ENCODE data around the gene ETAA1.

Gene ETAA1

GRCh38 chr2:67397143-67397986, at the start of gene ETAA1:
Gene ETAA1 (plus strand): TSS chr2:67397333. CDS start chr2:67397449, 116 bp downstream.
- peak; percentile 85 to 92 for DNase-seq (ENCODE audit: low read depth in 1 of 2, low spot score in 1 of 2)

- no peak for DNase-seq (ENCODE audit: low read depth in 1 of 2, low spot score in 1 of 2)
Observed at GRCh38 chr2:67366832-67367412, 30.2 kb upstream of the ETAA1 start.

DNA sequence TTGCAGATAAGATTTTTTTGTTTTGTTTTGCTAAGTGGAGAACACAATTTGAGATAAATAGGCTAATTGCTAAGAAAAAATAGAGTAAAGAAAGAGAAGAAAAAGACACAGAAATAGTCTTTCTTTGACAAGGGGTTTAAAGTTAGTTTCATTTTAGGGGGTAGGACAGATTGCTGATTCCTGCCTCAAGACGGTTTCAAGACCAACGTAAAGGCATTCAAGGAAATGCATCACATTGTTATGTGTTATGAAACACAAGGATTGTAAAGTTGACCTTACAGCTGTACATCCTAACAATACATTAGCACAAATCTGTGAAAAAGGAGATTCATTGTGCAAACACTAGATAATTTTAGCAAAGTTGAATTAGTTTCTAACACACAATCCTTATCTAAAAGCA, 22.7 kb upstream of the ETAA1 start:
- no peak for DNase-seq (ENCODE audit: low read depth in 1 of 2, low spot score in 1 of 2)

- no peak for DNase-seq (ENCODE audit: low read depth in 1 of 2, low spot score in 1 of 2)
Observed at GRCh38 chr2:67374949-67375348, 22.2 kb upstream of the ETAA1 start.

DNA sequence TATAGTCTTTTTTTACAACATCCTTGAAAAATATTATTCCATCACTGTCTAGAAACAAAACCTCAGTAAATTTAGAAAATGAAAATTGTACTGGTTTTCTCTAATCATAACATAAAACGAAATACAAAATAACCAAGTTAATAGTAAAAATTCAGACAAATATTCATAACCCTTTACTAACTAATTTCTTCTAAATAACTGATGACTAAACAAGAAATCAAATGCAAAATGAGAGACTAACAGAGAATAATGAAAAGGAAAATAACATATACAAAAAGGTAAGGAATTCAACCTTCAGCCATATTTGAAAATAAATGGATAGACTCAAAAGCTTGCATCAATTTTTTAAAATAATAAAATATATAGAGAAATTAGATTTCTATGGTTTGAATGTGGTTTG, 18.6 kb upstream of the ETAA1 start:
- DNase-seq (ENCODE audit: low read depth in 1 of 2, low spot score in 1 of 2): no peak

GRCh38 chr2:67379048-67379447, 18.1 kb upstream of the ETAA1 start:
- DNase-seq (ENCODE audit: low read depth in 1 of 2, low spot score in 1 of 2): no peak

DNA sequence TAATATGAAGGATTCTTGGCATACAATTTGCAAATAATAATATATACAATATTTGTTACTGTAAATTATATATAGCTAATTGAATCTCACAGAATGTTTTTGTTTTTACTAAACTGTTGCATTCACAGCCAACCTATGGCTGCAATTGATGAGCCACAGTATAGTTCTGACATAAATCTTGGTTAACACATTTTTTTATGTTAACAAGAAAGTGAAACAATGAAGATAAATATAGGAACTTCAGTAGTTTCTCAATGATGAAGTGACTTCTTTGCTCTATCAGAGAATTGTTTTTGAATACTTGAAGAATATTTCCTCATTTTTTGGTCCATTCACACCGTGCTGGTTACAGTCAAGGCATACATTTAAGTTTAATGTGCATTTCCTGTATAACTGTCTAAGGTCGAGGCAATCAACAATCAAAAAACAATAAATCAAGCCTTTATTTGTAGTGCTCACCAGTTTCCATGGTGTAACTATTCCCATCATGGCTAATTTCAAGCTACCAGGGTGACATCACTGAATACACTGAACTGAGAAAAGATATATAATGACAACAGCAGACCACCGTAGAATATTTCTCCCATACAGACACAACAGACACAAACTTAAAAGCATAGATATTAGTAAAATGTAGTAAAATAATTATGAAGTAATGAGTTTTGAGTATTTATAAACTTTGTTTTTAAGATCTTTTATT, 12.9 kb upstream of the ETAA1 start:
- no peak for DNase-seq (ENCODE audit: low read depth in 1 of 2, low spot score in 1 of 2)

GRCh38 chr2:67388680-67389079, 8.5 kb upstream of the ETAA1 start:
- DNase-seq (ENCODE audit: low read depth in 1 of 2, low spot score in 1 of 2): no peak

DNA sequence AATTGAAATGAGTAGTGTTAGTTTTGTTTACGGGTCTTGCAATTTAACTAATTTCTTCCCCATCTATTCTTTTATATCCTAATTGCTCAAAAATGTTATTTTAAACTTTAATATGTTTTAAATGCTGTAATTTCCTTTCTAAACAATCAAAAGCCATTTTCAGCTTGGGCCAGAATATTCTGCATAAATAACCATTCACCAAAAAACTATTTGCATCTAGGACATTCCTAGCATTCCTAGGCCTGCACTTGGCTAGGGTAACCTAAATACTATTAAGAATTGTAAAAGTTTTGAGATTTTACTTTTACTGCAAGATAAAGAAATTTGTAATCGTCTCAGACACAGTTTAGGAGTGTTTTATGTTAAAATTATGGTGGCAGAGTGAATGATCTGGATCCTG, 7.8 kb upstream of the ETAA1 start:
- no peak for DNase-seq (ENCODE audit: low read depth in 1 of 2, low spot score in 1 of 2)

DNA sequence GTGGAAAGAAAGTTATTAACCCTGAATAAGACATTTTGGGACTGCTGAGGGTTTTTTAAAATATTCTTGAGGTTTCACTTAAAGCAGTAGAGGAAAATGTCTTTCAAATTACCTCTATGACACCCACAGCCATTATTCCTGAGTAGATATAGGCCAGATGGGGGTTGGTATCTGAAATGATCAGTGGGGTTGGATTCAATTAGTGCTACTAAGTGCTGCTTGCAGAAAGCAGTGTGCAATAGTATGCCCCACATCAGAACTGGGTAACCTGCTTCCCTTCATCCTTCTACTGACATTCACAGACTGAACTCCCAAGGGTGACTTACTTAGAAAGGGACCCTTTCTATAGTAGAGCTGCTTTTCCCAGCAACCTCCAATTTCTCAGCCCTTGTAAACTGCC, 7.3 kb upstream of the ETAA1 start:
- DNase-seq (ENCODE audit: low read depth in 1 of 2, low spot score in 1 of 2): no peak

- no peak for DNase-seq (ENCODE audit: low read depth in 1 of 2, low spot score in 1 of 2)
Observed at GRCh38 chr2:67393237-67393636, 3.9 kb upstream of the ETAA1 start.

DNA sequence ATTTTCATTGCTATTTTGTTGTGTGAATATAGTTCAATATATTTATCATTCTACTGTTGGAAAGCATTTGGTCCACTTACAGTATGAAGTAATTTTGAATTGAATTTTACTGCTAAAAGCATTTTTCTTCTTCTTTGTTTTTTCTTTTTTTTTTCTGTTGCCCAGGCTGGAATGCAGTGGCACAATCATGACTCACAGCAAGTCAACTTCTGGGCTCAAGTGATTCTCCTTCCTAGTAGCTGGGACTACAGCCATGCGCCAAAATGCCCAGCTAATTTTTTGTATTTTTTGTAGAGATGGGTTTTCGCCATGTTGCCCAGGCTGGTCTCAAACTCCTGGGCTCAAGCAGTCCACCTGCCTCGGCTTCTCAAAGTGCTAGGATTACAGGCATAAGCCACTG, 2.4 kb upstream of the ETAA1 start:
- no peak for DNase-seq (ENCODE audit: low read depth in 1 of 2, low spot score in 1 of 2)

GRCh38 chr2:67399144-67399543, 2.0 kb downstream of the ETAA1 start:
- no peak for DNase-seq (ENCODE audit: low read depth in 1 of 2, low spot score in 1 of 2)

GRCh38 chr2:67399831-67400489, 2.8 kb downstream of the ETAA1 start:
- no peak for DNase-seq (ENCODE audit: low read depth in 1 of 2, low spot score in 1 of 2)

GRCh38 chr2:67400560-67401485, 3.7 kb downstream of the ETAA1 start:
- DNase-seq (ENCODE audit: low read depth in 1 of 2, low spot score in 1 of 2): no peak

- no peak for DNase-seq (ENCODE audit: low read depth in 1 of 2, low spot score in 1 of 2)
Observed at GRCh38 chr2:67408346-67408745, 11.2 kb downstream of the ETAA1 start.

DNA sequence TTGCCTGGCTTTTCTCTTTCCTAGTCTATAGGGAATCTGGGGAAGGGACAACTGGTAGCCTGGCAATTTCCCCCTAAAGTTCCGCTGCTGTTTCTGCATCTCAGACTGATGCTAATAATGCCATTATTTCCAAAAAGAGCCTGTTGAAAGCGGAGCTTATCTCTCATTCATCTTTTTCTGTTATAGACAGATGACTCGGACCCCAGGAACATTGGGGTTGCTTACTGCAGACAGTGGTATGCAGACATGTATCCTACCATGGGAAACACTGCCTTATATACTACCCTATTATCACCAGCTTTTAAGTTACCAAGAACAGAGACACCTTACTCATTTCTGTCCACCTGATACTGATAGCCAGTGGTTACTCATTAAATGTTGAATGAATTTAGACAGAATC, 15.3 kb downstream of the ETAA1 start:
- no peak for DNase-seq (ENCODE audit: low read depth in 1 of 2, low spot score in 1 of 2)

- no peak for DNase-seq (ENCODE audit: low read depth in 1 of 2, low spot score in 1 of 2)
Observed at GRCh38 chr2:67414867-67415266, 17.7 kb downstream of the ETAA1 start.

- DNase-seq (ENCODE audit: low read depth in 1 of 2, low spot score in 1 of 2): no peak
Observed at GRCh38 chr2:67416136-67416535, 19.0 kb downstream of the ETAA1 start.

DNA sequence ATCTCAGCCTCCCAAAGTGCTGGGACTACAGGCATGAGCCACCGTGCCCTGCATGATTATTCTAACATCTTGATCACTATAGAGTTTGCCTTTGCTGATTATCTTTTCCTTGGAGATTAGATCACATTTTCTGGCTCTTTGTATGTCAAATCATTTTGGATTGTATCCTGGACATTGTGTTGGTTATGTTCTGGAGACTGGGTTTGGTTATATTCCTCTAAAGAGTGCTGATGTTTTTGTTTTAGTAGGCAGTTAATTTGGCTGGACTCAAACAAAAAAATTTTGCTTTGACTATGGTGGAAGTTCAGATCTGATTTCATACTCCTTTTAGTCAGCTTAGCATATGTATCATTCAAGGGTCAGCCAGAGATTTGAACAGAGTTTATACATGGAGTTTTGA, 26.4 kb downstream of the ETAA1 start:
- DNase-seq (ENCODE audit: low read depth in 1 of 2, low spot score in 1 of 2): no peak

DNA sequence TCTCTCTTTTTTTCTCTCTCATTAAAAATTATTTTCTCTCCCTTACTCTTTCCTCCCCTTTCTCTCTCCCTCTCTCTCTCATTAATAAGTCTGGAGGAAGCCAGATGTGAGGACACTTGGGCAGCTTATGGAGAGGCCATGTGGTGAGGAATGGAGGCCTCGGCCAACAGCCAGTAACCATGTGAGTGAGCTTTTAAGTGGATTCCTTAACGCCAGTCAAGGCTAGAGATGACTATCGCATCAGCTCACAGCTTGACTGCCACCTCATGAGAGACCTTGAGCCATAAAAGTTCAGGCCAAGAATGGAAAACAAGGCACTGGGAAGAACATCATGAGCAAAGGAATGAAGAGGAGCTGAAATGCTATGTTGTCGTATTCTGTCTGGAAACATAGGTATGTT, 39.1 kb downstream of the ETAA1 start:
- no peak for DNase-seq (ENCODE audit: low read depth in 1 of 2, low spot score in 1 of 2)

Measured in stimulated activated CD4-positive, alpha-beta T cell treated with anti-CD3 and anti-CD28 coated beads, Interleukin-15, amount 100 ng/mL, for 1 hour (primary cell).